Common myeloid progenitor, CD34-positive (primary cell): Measurements from ENCODE around the gene AGFG1.
"Not testable (repeated sequence)": the region's sequence is repeated elsewhere in the genome, so short reads cannot be mapped to it uniquely, and the experiment has no call there.

Experiments
- CTCF ChIA-PET: fragments of 350-600 bp; sonication (Branson Sonifier 250); formaldehyde crosslinking; loops from one replicate; lab custom pipeline; 2021; ENCODE audit warnings: antibody characterized with exemption; lab: Charles Lee
- POLR2A ChIA-PET: fragments of 350-600 bp; sonication (Branson Sonifier 250); formaldehyde crosslinking; loops from one replicate; lab custom pipeline; 2021; ENCODE audit warnings: antibody characterized with exemption; lab: Charles Lee
- DNase-seq, 3 donors: peaks; one replicate each; pipeline versions ENCODE4 v3.0.0 to v3.0.0-alpha.2; 2013
- H3K27ac ChIP-seq, 2 experiments: 1 replicate in 1 of 2; 2 replicates in 1 of 2; pipeline ENCODE4 v1.7.0; 2013; ENCODE audit warnings: inconsistent platforms in 2 of 2, low read length in 2 of 2, mild to moderate bottlenecking in 2 of 2, low read depth in 1 of 2, moderate library complexity in 1 of 2; ENCODE audit not compliant: severe bottlenecking in 2 of 2, insufficient read depth in 1 of 2, poor library complexity in 1 of 2
- H3K27me3 ChIP-seq, 5 experiments: replicated peaks in 2 of 5; 1 replicate in 3 of 5; 2 replicates in 2 of 5; pipeline versions ENCODE4 v1.6.1 to v1.7.0; 2013; ENCODE audit warnings: low read length in 4 of 5, mild to moderate bottlenecking in 2 of 5, moderate library complexity in 2 of 5, inconsistent platforms in 1 of 5; ENCODE audit not compliant: insufficient read depth in 5 of 5, control insufficient read depth in 4 of 5
- H3K36me3 ChIP-seq, 4 experiments: 1 replicate in 2 of 4; 2 replicates in 2 of 4; pipeline versions ENCODE4 v1.6.1 to v1.7.0; 2013; ENCODE audit warnings: low read length in 3 of 4, control low read depth in 1 of 4, mild to moderate bottlenecking in 1 of 4; ENCODE audit not compliant: control insufficient read depth in 4 of 4, insufficient read depth in 4 of 4
- H3K4me1 ChIP-seq, 4 experiments: 1 replicate in 3 of 4; 2 replicates in 1 of 4; pipeline versions ENCODE4 v1.6.1 to v1.7.1; 2013; ENCODE audit warnings: low read length in 3 of 4, mild to moderate bottlenecking in 3 of 4, control low read depth in 1 of 4, inconsistent platforms in 1 of 4, moderate library complexity in 1 of 4; ENCODE audit not compliant: control insufficient read depth in 4 of 4, insufficient read depth in 4 of 4; ENCODE audit errors: control extremely low read depth in 1 of 4
- H3K4me3 ChIP-seq, 7 experiments: 1 replicate in 4 of 7; 2 replicates in 3 of 7; pipeline versions ENCODE4 v1.5.1 to v1.7.0; 2013; ENCODE audit warnings: mild to moderate bottlenecking in 7 of 7, low read length in 6 of 7, moderate library complexity in 6 of 7, inconsistent platforms in 2 of 7, low read depth in 2 of 7, control low read depth in 1 of 7; ENCODE audit not compliant: insufficient read depth in 4 of 7, control insufficient read depth in 1 of 7; ENCODE audit errors: extremely low read depth in 1 of 7
- H3K9me3 ChIP-seq, 5 experiments: 1 replicate in 4 of 5; 2 replicates in 1 of 5; pipeline versions ENCODE4 v1.6.1 to v1.7.1; 2013; ENCODE audit warnings: low read length in 4 of 5, mild to moderate bottlenecking in 2 of 5, inconsistent platforms in 1 of 5, low read depth in 1 of 5, moderate library complexity in 1 of 5; ENCODE audit not compliant: control insufficient read depth in 4 of 5, insufficient read depth in 2 of 5; ENCODE audit errors: control extremely low read depth in 1 of 5
- WGBS: methylation state at CpG from one replicate; pipeline ENCODE4 v1.1.5; 2013; ENCODE audit not compliant: insufficient coverage; 5-methylcytosine and 5-hydroxymethylcytosine counted together

AGFG1 gene

GRCh38 chr2:227527351-227527750 is 55.4 kb downstream of the AGFG1 start:
- Histone ChIP-seq H3K9me3 (no peaks in the 10 kb centered on the region), H3K36me3 (peaks cover 7 to 34% (median 21%) of the 10 kb centered on the region in 4 experiments), H3K4me1 (no peaks in the 10 kb centered on the region), H3K27ac (no peak overlapping the region), H3K4me3 (no peak overlapping the region), H3K27me3 (no peaks in the 10 kb centered on the region)
- no peak for DNase-seq
- WGBS = no CpG with 5 or more reads among the region's 2 CpGs
- ChIA-PET POLR2A (no interaction called here), CTCF (no interaction called here)

- ChIA-PET POLR2A (no interaction called here), CTCF (no interaction called here)
- no peak for DNase-seq
- Histone ChIP-seq H3K4me3 (no peak overlapping the region), H3K4me1 (no peaks in the 10 kb centered on the region), H3K27me3 (no peaks in the 10 kb centered on the region), H3K27ac (no peak overlapping the region), H3K9me3 (no peaks in the 10 kb centered on the region), H3K36me3 (peaks cover 4 to 38% (median 23%) of the 10 kb centered on the region in 4 experiments)
- WGBS = no CpG with 5 or more reads among the region's 1 CpG
These were observed 56.8 kb downstream of the AGFG1 start for GRCh38 chr2:227528803-227529202.

GRCh38 chr2:227529871-227530270 is 57.9 kb downstream of the AGFG1 start:
- Histone ChIP-seq H3K4me1 (no peaks in the 10 kb centered on the region), H3K27me3 (no peaks in the 10 kb centered on the region), H3K4me3 (no peak overlapping the region), H3K27ac (no peak overlapping the region), H3K36me3 (peaks cover 13 to 32% (median 18%) of the 10 kb centered on the region in 4 experiments), H3K9me3 (no peaks in the 10 kb centered on the region)
- 88% methylated on average over 1 of the region's 2 CpGs for WGBS
- DNase-seq = no peak
- ChIA-PET CTCF (no interaction called here), POLR2A (no interaction called here)

GRCh38 chr2:227534714-227535113 is 62.8 kb downstream of the AGFG1 start:
- no peak overlapping the region for H3K27ac ChIP-seq
- peaks cover 0 to 2% (median 0%) of the 10 kb centered on the region in 5 experiments for H3K9me3 ChIP-seq
- no CpG with 5 or more reads among the region's 3 CpGs for WGBS
- POLR2A ChIA-PET = no interaction called here
- peaks cover 14 to 47% (median 31%) of the 10 kb centered on the region in 4 experiments for H3K36me3 ChIP-seq
- no peak for DNase-seq
- CTCF ChIA-PET = no interaction called here
- no peaks in the 10 kb centered on the region for H3K4me1 ChIP-seq
- H3K27me3 ChIP-seq = no peaks in the 10 kb centered on the region
- H3K4me3 ChIP-seq = no peak overlapping the region

GRCh38 chr2:227536445-227536844 is 64.5 kb downstream of the AGFG1 start:
- Histone ChIP-seq H3K36me3 (peaks cover 17 to 53% (median 36%) of the 10 kb centered on the region in 4 experiments), H3K4me3 (no peak overlapping the region), H3K27me3 (no peaks in the 10 kb centered on the region), H3K27ac (no peak overlapping the region), H3K9me3 (peaks cover 0 to 5% (median 0%) of the 10 kb centered on the region in 5 experiments), H3K4me1 (no peaks in the 10 kb centered on the region)
- ChIA-PET POLR2A (no interaction called here), CTCF (no interaction called here)
- no CpG with 5 or more reads among the region's 2 CpGs for WGBS
- peak in 1 of 3 donors; percentile 3 for DNase-seq

GRCh38 chr2:227539465-227539956 is 67.6 kb downstream of the AGFG1 start:
- POLR2A ChIA-PET = no interaction called here
- WGBS = 98% methylated on average over 5 of the region's 8 CpGs
- CTCF ChIA-PET = interaction anchor here (0.7 kb wide), 1 partner anchor 24 kb away, joined by 3 read pairs; no protein-coding TSS in a partner anchor

GRCh38 chr2:227540352-227540751 is 68.4 kb downstream of the AGFG1 start:
- DNase-seq, H3K4me3 ChIP-seq, POLR2A ChIA-PET: not testable (repeated sequence)

More at GRCh38 chr2:227539465-227539956, 67.6 kb downstream of the AGFG1 start:
- Histone ChIP-seq H3K4me1 (no peaks in the 10 kb centered on the region), H3K4me3 (no peak overlapping the region), H3K9me3 (peaks cover 0 to 6% (median 2%) of the 10 kb centered on the region in 5 experiments), H3K27me3 (no peaks in the 10 kb centered on the region), H3K27ac (no peak overlapping the region), H3K36me3 (peaks cover 17 to 42% (median 27%) of the 10 kb centered on the region in 4 experiments)
- no peak for DNase-seq

More at GRCh38 chr2:227540352-227540751, 68.4 kb downstream of the AGFG1 start:
- H3K27me3 ChIP-seq, CTCF ChIA-PET, H3K9me3 ChIP-seq, H3K4me1 ChIP-seq, H3K27ac ChIP-seq: not testable (repeated sequence)
- no CpG with 5 or more reads among the region's 9 CpGs for WGBS
- H3K36me3 ChIP-seq = peaks cover 17 to 47% (median 23%) of the 10 kb centered on the region in 4 experiments
